WTC11 (cell line): ENCODE data around the gene FHIT.

Experiments
- TF ChIP-seq, protein P1 (sequence below): fragments of 200-600 bp; IDR thresholded peaks from 2 replicates; pipeline ENCODE4 v1.8.0; 2022; ENCODE audit warnings: antibody characterized with exemption
- TF ChIP-seq, protein P2 (sequence below): sonication (generic); formaldehyde crosslinking; IDR thresholded peaks from 2 replicates; pipeline ENCODE4 v1.8.1; 2022; ENCODE audit warnings: mild to moderate bottlenecking, moderate library complexity, missing genetic modification reagents
- TF ChIP-seq, protein P3 (sequence below): fragments of 250-450 bp; sonication (Bioruptor Pico); IDR thresholded peaks from 2 replicates; pipeline ENCODE4 v1.9.0; 2021; ENCODE audit warnings: mild to moderate bottlenecking

DNA sequence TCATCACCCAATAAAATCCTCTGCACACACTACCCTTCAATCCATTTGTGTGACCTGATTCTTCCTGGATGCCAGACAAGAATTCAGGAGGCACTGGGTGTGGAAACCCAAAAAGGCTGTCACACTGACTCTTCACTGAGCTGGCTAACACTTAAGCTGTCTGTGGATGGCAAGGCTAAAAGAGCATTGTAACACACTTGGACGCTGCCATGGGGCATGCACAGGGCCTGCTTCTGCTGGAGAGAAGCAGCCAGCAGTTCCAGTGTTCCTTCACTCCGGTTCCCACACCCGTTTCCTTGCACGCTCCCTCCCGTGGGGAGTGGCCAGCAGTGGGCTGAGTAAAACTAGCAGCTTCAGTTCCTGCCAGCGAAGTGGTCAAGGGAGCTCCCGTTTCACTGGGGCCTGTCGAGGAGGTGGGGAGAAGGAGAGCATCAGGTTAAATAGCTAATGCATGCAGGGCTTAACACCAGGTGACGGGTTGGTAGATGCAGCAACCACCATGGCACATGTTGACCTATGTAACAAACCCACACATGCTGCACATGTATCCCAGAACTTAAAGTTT is 737.1 kb downstream of the FHIT start:
- TF ChIP-seq, protein P1, sequence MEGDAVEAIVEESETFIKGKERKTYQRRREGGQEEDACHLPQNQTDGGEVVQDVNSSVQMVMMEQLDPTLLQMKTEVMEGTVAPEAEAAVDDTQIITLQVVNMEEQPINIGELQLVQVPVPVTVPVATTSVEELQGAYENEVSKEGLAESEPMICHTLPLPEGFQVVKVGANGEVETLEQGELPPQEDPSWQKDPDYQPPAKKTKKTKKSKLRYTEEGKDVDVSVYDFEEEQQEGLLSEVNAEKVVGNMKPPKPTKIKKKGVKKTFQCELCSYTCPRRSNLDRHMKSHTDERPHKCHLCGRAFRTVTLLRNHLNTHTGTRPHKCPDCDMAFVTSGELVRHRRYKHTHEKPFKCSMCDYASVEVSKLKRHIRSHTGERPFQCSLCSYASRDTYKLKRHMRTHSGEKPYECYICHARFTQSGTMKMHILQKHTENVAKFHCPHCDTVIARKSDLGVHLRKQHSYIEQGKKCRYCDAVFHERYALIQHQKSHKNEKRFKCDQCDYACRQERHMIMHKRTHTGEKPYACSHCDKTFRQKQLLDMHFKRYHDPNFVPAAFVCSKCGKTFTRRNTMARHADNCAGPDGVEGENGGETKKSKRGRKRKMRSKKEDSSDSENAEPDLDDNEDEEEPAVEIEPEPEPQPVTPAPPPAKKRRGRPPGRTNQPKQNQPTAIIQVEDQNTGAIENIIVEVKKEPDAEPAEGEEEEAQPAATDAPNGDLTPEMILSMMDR, result no peak
- TF ChIP-seq, protein P2, sequence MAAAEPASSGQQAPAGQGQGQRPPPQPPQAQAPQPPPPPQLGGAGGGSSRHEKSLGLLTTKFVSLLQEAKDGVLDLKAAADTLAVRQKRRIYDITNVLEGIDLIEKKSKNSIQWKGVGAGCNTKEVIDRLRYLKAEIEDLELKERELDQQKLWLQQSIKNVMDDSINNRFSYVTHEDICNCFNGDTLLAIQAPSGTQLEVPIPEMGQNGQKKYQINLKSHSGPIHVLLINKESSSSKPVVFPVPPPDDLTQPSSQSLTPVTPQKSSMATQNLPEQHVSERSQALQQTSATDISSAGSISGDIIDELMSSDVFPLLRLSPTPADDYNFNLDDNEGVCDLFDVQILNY, result no peak
- TF ChIP-seq, protein P3, sequence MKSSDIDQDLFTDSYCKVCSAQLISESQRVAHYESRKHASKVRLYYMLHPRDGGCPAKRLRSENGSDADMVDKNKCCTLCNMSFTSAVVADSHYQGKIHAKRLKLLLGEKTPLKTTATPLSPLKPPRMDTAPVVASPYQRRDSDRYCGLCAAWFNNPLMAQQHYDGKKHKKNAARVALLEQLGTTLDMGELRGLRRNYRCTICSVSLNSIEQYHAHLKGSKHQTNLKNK, result no peak
